Pulmonary artery endothelial cell (primary cell): Measurements from ENCODE around the gene RAB22A. TPM values are rescaled to one million over a fixed set of nuclear protein-coding genes. Genes with fewer than 3 reads are reported as not detected.
A peak's percentile ranks its signal among the peaks of the same experiment; 100 is the strongest.

Source experiments
- DNase-seq: peaks from one replicate; pipeline ENCODE4 v3.0.0-alpha.2; 2011; ENCODE audit warnings: low read depth, low spot score
- total RNA-seq: library from RNA; depleted of rRNA; stranded (reverse); fragments of >200 nt; gene quantifications from 2 replicates; pipeline ENCODE4 v1.2.3, GENCODE V29; 2014

RAB22A gene, protein sequence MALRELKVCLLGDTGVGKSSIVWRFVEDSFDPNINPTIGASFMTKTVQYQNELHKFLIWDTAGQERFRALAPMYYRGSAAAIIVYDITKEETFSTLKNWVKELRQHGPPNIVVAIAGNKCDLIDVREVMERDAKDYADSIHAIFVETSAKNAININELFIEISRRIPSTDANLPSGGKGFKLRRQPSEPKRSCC
- total RNA-seq: 13.2 and 13.4 TPM in 2 replicates

DNA sequence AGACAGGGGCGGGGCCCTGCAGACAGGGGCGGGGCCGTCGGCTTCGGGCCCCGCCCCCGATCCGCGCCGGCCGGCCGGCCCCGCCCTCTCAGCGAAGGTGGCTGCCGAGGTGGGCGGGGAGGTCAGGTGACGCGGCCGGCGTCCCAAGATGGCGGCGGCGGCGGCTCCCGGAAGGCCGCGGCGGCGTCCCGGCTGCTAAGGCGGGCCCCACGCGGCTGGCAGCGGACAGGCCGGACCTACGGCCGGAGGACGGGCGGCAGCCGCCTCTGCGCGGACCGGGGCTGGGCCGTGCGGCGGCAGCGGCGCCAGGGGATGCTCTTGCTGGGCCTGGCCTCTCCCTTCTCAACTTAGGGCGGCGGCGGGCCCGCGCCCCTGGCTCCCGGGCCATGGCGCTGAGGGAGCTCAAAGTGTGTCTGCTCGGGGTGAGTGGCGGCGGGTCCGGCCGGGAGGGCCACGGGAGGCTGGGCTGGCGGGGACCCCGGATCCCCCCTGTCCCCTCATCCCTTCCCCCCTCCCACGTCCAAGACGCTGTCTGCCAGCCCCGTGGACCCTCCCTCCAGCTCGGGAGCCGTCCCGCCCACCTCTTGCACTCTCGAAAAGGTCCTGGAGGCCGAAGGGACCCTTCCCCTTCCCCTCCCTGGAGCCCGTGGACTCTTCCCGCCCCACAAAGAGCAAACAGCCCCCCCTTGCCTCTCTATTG is at the start of gene RAB22A:
TSS of gene RAB22A (plus strand) at position 125 of the 700 bp plus-strand sequence. CDS start at position 387, 262 bp downstream.
- DNase-seq: peak; percentile 19

DNA sequence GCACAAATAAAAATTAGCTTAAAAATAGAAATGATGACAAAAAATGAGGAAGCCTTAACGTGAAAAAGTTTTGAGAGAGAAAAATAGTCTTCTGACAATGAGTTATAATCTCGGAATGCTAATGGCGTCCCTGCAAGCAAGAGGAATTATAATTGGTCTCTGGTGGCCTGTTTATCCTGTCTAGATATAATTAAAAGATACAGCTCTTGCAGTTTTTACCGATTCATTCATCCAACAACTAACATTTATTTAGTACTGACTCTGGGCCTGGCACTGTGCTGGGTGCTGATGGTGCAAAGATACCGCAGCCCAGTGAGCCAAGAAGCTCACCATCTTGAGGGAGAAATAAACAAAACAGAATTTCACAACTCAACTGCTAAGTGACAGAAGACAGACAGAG is 49.5 kb upstream of the RAB22A start:
- DNase-seq: no peak

DNA sequence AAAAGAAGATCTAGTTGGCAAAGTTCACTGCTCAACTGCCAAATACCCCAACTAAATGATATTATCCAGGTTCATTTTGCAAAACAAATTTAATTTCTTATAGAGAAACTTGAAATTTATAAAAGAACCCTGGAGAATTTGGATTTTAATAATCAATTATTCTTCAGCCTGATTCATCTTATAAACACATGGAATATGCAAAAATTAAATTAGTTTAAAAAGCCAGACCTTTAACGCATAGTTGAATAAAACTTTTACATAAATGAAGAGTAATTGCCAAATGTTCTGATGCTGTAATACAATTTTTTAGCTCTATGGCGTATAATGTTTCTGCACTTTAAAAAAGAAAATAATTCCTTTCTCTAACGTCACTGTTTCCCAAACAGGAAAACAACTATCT is 47.9 kb upstream of the RAB22A start:
- no peak for DNase-seq

- no peak for DNase-seq
Observed at GRCh38 chr20:58264271-58264670, 45.2 kb upstream of the RAB22A start.

DNA sequence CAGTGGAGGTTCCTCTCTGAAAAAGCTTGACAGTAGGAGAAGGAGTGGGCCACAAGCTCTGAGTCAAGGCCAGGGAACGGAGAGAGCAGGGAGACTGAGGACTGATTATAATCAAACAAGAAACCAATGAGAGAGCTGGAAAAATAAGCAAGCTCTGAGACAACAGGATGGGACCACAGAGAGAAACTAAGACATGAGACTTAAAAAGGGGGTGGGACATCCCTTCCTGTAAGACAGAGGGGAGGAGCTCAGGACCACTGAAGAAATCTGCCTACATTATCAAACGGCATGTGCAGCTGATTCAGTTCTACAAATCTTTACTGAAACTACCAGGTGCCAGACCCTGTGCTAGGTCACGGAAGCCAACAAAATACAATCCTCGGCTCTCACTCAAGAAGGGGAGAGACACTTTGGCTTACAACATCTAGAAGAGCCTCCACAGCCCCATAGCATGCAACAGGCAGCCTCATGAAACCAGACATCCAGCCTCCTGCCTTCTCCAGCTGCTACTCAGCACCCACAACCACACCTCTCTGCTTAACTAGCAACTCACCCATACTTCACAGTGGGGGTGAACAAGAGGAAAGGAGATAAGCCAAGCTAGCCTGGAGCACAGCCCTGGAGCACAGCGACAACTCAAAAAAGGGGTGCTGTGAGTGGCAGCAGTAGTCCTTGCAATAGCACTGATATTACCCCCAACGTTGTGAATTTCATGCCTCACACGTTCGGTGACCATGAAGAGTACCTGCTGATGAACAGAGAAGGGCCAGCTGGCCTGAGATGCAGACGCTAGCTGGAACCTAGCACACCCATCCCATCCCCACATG is 41.9 kb upstream of the RAB22A start:
- DNase-seq: no peak

- no peak for DNase-seq
Observed at GRCh38 chr20:58268421-58268821, 41.1 kb upstream of the RAB22A start.

GRCh38 chr20:58268936-58269619 is 40.4 kb upstream of the RAB22A start:
- no peak for DNase-seq

GRCh38 chr20:58271606-58272351 is 37.7 kb upstream of the RAB22A start:
- DNase-seq: no peak

DNA sequence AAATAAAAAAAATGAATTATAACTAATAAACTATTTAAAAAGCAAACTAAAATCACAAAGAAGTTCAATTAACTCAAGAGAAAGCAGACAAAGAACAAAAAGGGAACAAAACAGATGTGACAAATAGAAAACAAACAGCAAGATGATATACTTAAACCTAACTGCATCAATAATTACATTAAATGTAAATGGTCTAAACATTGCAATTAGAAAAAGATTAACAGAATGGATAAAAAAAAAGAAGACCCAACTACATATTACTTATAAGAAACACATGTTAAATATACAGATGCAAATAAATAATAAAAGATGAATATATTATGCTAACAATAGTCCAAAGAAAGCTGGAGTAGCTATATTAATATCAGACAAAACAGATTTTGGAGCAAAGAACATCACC is 35.1 kb upstream of the RAB22A start:
- no peak for DNase-seq

DNA sequence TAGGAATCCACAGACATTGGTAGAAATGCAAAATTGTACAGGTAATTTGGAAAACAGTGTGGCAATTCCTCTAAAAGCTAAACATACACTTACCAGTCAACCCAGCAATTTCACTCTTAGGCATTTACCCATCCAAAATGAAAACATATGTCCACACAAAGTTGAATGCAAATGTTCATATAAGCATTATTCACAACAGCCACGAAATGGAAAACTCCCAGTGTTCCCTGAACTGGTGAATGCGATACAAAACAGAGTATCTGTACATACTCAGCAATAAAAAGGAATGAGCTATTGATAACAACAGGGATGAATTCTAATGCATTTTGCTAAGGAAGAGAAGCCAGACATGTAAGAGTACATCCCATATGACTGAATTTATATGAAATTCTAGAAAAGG is 32.4 kb upstream of the RAB22A start:
- DNase-seq: no peak

GRCh38 chr20:58277578-58278472 is 31.7 kb upstream of the RAB22A start:
- no peak for DNase-seq

- DNase-seq: no peak
Observed at GRCh38 chr20:58286729-58287128, 22.8 kb upstream of the RAB22A start.

GRCh38 chr20:58287638-58288037 is 21.9 kb upstream of the RAB22A start:
- no peak for DNase-seq

- no peak for DNase-seq
Observed at GRCh38 chr20:58289143-58289542, 20.4 kb upstream of the RAB22A start.

GRCh38 chr20:58293453-58293852 is 16.1 kb upstream of the RAB22A start:
- no peak for DNase-seq

DNA sequence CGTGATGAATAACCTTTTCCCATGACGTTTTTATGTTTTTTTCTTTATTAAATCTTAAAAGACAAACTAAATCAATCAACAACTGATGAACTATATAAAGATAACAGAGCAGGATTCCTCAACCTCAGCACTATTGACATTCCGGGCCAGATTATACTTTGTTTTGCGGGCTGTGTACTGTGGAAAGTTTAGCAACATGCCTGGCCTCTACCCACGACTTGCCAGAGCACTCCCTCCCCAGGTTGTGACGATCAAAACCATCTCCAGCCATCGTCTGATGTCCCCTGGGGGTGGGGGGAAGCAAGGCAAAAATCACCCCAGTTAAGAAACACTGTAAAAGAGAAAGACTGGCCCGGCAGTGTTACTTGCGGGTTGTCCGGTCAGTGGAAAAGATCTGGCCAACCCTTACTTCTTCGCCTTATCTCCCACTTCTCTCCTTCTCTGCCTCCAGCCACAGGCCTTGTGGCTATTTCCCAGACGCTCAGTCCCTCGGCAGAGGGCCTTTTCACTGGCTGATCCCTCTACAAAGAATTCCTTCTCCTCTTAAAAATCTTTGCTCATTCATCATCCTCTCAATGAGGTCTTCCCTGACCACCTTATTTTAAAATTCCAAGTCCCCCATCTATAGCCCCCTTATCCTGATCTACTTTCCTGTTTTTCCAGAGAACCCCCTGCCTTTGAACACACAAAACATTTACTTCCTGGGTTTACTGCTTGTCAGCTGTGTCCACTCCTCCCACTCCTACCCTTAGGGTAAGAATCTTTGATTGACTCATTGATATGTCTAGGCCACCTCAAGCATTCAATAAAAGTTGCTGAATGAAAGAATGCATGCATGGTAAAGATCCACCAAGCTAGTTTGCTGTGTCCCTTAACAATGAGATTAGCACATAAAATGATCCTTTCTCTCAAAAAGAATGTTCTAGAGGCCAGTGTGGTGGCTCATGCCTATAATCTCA is 14.7 kb upstream of the RAB22A start:
- no peak for DNase-seq

GRCh38 chr20:58296051-58296837 is 13.3 kb upstream of the RAB22A start:
- DNase-seq: no peak

DNA sequence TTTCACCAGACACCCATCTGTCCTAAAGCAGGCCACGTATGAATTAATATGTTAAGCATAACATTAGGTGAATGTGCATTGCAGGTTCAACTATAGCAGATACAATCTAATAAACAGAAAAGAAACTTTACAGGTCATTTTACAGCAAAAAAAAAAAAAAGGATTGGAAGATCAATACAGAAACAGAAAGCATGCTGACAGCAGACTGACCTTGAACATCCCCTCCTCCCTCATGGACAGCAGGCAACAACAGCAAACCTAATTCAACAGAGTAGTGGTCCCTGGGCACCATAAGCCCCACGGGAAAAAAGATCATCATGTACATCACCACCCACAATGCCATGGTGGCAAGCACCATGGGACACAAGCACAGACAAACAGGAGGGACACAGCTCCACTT is 12.1 kb upstream of the RAB22A start:
- no peak for DNase-seq
